SJSA1 (cell line): ENCODE results near the gene CTIF. TPM values are rescaled to one million over a fixed set of nuclear protein-coding genes. Genes with fewer than 3 reads are reported as not detected.

Experiments used
- DNase-seq, 2 experiments: peaks; one replicate each; pipeline ENCODE4 v3.0.0-alpha.2; 2015 to 2020; ENCODE audit warnings: low spot score in 2 of 2, low read depth in 1 of 2
- H3K27ac ChIP-seq: fragments of 250-450 bp; sonication (Bioruptor Pico); 2 replicates; pipeline ENCODE4 v1.5.1; 2020; ENCODE audit warnings: mild to moderate bottlenecking, moderate library complexity
- H3K27me3 ChIP-seq: fragments of 250-450 bp; sonication (Bioruptor Pico); replicated peaks from 2 replicates; pipeline ENCODE4 v1.5.1; 2020; ENCODE audit warnings: mild to moderate bottlenecking, moderate library complexity
- H3K36me3 ChIP-seq: fragments of 250-450 bp; sonication (Bioruptor Pico); 2 replicates; pipeline ENCODE4 v1.5.1; 2020; ENCODE audit warnings: mild to moderate bottlenecking
- H3K4me1 ChIP-seq: fragments of 250-450 bp; sonication (Bioruptor Pico); replicated peaks from 2 replicates; pipeline ENCODE4 v1.6.1; 2021; ENCODE audit warnings: mild to moderate bottlenecking
- H3K4me3 ChIP-seq: fragments of 250-450 bp; sonication (Bioruptor Pico); 2 replicates; pipeline ENCODE4 v1.5.1; 2020; ENCODE audit warnings: mild to moderate bottlenecking
- H3K9me3 ChIP-seq: fragments of 250-450 bp; sonication (Bioruptor Pico); replicated peaks from 2 replicates; pipeline ENCODE4 v1.5.1; 2020; ENCODE audit warnings: mild to moderate bottlenecking
- total RNA-seq: library from RNA; depleted of rRNA; stranded (reverse); fragments of >200 nt; shearing (Covaris generic); gene quantifications from 2 replicates; pipeline ENCODE4 v1.2.3, GENCODE V29; 2014

Gene CTIF
- total RNA-seq, 1 experiment from 2014 or later, result 91.5 TPM

- peaks cover 97% of the 10 kb centered on the region for H3K36me3 ChIP-seq
- no peaks in the 10 kb centered on the region for H3K9me3 ChIP-seq
- H3K27me3 ChIP-seq, result no peaks in the 10 kb centered on the region
- DNase-seq, result peak; percentile 56 to 67
- no peak overlapping the region for H3K4me3 ChIP-seq
- no peak overlapping the region for H3K27ac ChIP-seq
- peaks cover 8% of the 10 kb centered on the region for H3K4me1 ChIP-seq
These were observed 138.0 kb downstream of the CTIF start for GRCh38 chr18:48676756-48677368.

GRCh38 chr18:48678237-48679115 lies 139.6 kb downstream of the CTIF start:
- no peaks in the 10 kb centered on the region for H3K9me3 ChIP-seq
- H3K27me3 ChIP-seq, result no peaks in the 10 kb centered on the region
- peaks cover 19% of the 10 kb centered on the region for H3K4me1 ChIP-seq
- DNase-seq, result no peak
- no peak overlapping the region for H3K27ac ChIP-seq
- H3K36me3 ChIP-seq, result peaks cover 97% of the 10 kb centered on the region
- no peak overlapping the region for H3K4me3 ChIP-seq

GRCh38 chr18:48679236-48679635 lies 140.4 kb downstream of the CTIF start:
- Histone ChIP-seq H3K27me3 (no peaks in the 10 kb centered on the region), H3K4me3 (no peak overlapping the region), H3K9me3 (no peaks in the 10 kb centered on the region), H3K27ac (no peak overlapping the region), H3K4me1 (peaks cover 23% of the 10 kb centered on the region), H3K36me3 (peaks cover 96% of the 10 kb centered on the region)
- DNase-seq, result no peak

GRCh38 chr18:48680339-48681250 lies 141.8 kb downstream of the CTIF start:
- Histone ChIP-seq H3K27ac (no peak overlapping the region), H3K9me3 (no peaks in the 10 kb centered on the region), H3K36me3 (peaks cover 89% of the 10 kb centered on the region), H3K4me3 (no peak overlapping the region), H3K4me1 (peaks cover 16% of the 10 kb centered on the region), H3K27me3 (no peaks in the 10 kb centered on the region)
- DNase-seq, result no peak

GRCh38 chr18:48682768-48683167 lies 143.9 kb downstream of the CTIF start:
- no peaks in the 10 kb centered on the region for H3K27me3 ChIP-seq
- H3K4me1 ChIP-seq, result peaks cover 15% of the 10 kb centered on the region
- H3K9me3 ChIP-seq, result no peaks in the 10 kb centered on the region
- H3K36me3 ChIP-seq, result peaks cover 91% of the 10 kb centered on the region
- no peak overlapping the region for H3K4me3 ChIP-seq
- H3K27ac ChIP-seq, result no peak overlapping the region
- peak in 1 of 2 experiments; percentile 22 for DNase-seq

GRCh38 chr18:48683197-48683596 lies 144.4 kb downstream of the CTIF start:
- H3K27me3 ChIP-seq, result no peaks in the 10 kb centered on the region
- DNase-seq, result no peak
- peaks cover 91% of the 10 kb centered on the region for H3K36me3 ChIP-seq
- peaks cover 15% of the 10 kb centered on the region for H3K4me1 ChIP-seq
- H3K4me3 ChIP-seq, result no peak overlapping the region
- H3K9me3 ChIP-seq, result no peaks in the 10 kb centered on the region
- no peak overlapping the region for H3K27ac ChIP-seq

- Histone ChIP-seq H3K4me1 (peaks cover 15% of the 10 kb centered on the region), H3K4me3 (no peak overlapping the region), H3K9me3 (no peaks in the 10 kb centered on the region), H3K27me3 (no peaks in the 10 kb centered on the region), H3K27ac (no peak overlapping the region), H3K36me3 (peaks cover 91% of the 10 kb centered on the region)
- no peak for DNase-seq
These were observed 144.8 kb downstream of the CTIF start for GRCh38 chr18:48683661-48684060.

- peaks cover 14% of the 10 kb centered on the region for H3K4me1 ChIP-seq
- H3K27me3 ChIP-seq, result no peaks in the 10 kb centered on the region
- DNase-seq, result no peak
- no peak overlapping the region for H3K4me3 ChIP-seq
- no peak overlapping the region for H3K27ac ChIP-seq
- no peaks in the 10 kb centered on the region for H3K9me3 ChIP-seq
- peaks cover 91% of the 10 kb centered on the region for H3K36me3 ChIP-seq
These were observed 148.7 kb downstream of the CTIF start for GRCh38 chr18:48687346-48688042.

- H3K36me3 ChIP-seq, result peaks cover 91% of the 10 kb centered on the region
These were observed 150.1 kb downstream of the CTIF start for GRCh38 chr18:48688961-48689360.

GRCh38 chr18:48689548-48689947 lies 150.7 kb downstream of the CTIF start:
- H3K9me3 ChIP-seq, result no peaks in the 10 kb centered on the region
- no peaks in the 10 kb centered on the region for H3K4me1 ChIP-seq
- no peak overlapping the region for H3K4me3 ChIP-seq
- H3K27me3 ChIP-seq, result no peaks in the 10 kb centered on the region
- H3K27ac ChIP-seq, result no peak overlapping the region
- H3K36me3 ChIP-seq, result peaks cover 95% of the 10 kb centered on the region
- no peak for DNase-seq

More at GRCh38 chr18:48688961-48689360, 150.1 kb downstream of the CTIF start:
- Histone ChIP-seq H3K4me1 (0 out of 2 replicates have a peak, but pooled peaks cover under 1% of the 10 kb centered on the region), H3K27ac (no peak overlapping the region), H3K4me3 (no peak overlapping the region), H3K9me3 (no peaks in the 10 kb centered on the region), H3K27me3 (no peaks in the 10 kb centered on the region)
- DNase-seq, result no peak

- Histone ChIP-seq H3K4me1 (no peaks in the 10 kb centered on the region), H3K27ac (no peak overlapping the region), H3K36me3 (peaks cover 100% of the 10 kb centered on the region), H3K4me3 (no peak overlapping the region), H3K27me3 (no peaks in the 10 kb centered on the region), H3K9me3 (no peaks in the 10 kb centered on the region)
- no peak for DNase-seq
These were observed 151.7 kb downstream of the CTIF start for GRCh38 chr18:48690494-48690893.

- Histone ChIP-seq H3K27ac (no peak overlapping the region), H3K4me3 (no peak overlapping the region), H3K9me3 (no peaks in the 10 kb centered on the region)
These were observed 154.2 kb downstream of the CTIF start for GRCh38 chr18:48693006-48693405.

GRCh38 chr18:48693625-48694262 lies 154.9 kb downstream of the CTIF start:
- peak in 1 of 2 experiments; percentile 19 for DNase-seq
- no peak overlapping the region for H3K27ac ChIP-seq

More at GRCh38 chr18:48693006-48693405, 154.2 kb downstream of the CTIF start:
- DNase-seq, result no peak
- Histone ChIP-seq H3K27me3 (no peaks in the 10 kb centered on the region), H3K4me1 (no peaks in the 10 kb centered on the region), H3K36me3 (peaks cover 98% of the 10 kb centered on the region)

More at GRCh38 chr18:48693625-48694262, 154.9 kb downstream of the CTIF start:
- Histone ChIP-seq H3K4me3 (no peak overlapping the region), H3K9me3 (no peaks in the 10 kb centered on the region), H3K36me3 (peaks cover 97% of the 10 kb centered on the region), H3K4me1 (no peaks in the 10 kb centered on the region), H3K27me3 (no peaks in the 10 kb centered on the region)
